SK-N-SH (cell line): ENCODE results near the gene CPSF6. TPM values are rescaled to one million over a fixed set of nuclear protein-coding genes. Genes with fewer than 3 reads are reported as not detected.

Experiments used
- CTCF ChIA-PET: fragments of 300-600, 350-600 bp; formaldehyde crosslinking; extraction: SDS; loops from one replicate; lab custom pipeline; 2021; lab: Yijun Ruan, JAX
- POLR2A ChIA-PET: fragments of 350-600 bp; sonication (Branson Sonifier 250); formaldehyde crosslinking; extraction: SDS; loops from one replicate; lab custom pipeline; 2020; ENCODE audit warnings: antibody characterized with exemption, inconsistent platforms; lab: Yijun Ruan, JAX
- DNase-seq: peaks from one replicate; pipeline ENCODE4 v3.0.0; 2012
- H2AFZ ChIP-seq: fragments of 200-600 bp; sonication (generic); 2 replicates; pipeline ENCODE4 v1.8.1; 2016; ENCODE audit warnings: antibody characterized with exemption, mild to moderate bottlenecking, low read depth
- H3F3A ChIP-seq: fragments of 200-600 bp; sonication (generic); replicated peaks from 2 replicates; pipeline ENCODE3; 2016; ENCODE audit warnings: antibody characterized with exemption, mild to moderate bottlenecking; ENCODE audit not compliant: insufficient read depth
- H3K27ac ChIP-seq, 2 experiments: fragments of 200-500 bp in 1 of 2; fragments of 200-600 bp in 1 of 2; sonication (Bioruptor generic) in 1 of 2; sonication (generic), shearing (Covaris generic) in 1 of 2; 2 replicates each; pipeline versions ENCODE4 v1.5.1 to v1.6.1; 2014 to 2016; ENCODE audit warnings: low read depth in 2 of 2, inconsistent platforms in 1 of 2, low read length in 1 of 2, mild to moderate bottlenecking in 1 of 2, mixed read lengths in 1 of 2
- H3K27me3 ChIP-seq: fragments of 200-600 bp; sonication (generic), shearing (Covaris generic); 2 replicates; pipeline ENCODE4 v1.6.1; 2016; ENCODE audit warnings: mixed run types; ENCODE audit not compliant: insufficient read depth
- H3K36me3 ChIP-seq, 2 experiments: fragments of 200-500 bp in 1 of 2; fragments of 200-600 bp in 1 of 2; sonication (Bioruptor generic) in 1 of 2; sonication (generic) in 1 of 2; replicated peaks in 1 of 2; 2 replicates each; pipeline versions ENCODE3 to v1.5.1; 2014 to 2016; ENCODE audit warnings: low read length in 1 of 2, mild to moderate bottlenecking in 1 of 2; ENCODE audit not compliant: insufficient read depth in 2 of 2, control insufficient read depth in 1 of 2
- H3K4me1 ChIP-seq, 2 experiments: fragments of 200-500 bp in 1 of 2; fragments of 200-600 bp in 1 of 2; sonication (Bioruptor generic) in 1 of 2; sonication (generic), shearing (Covaris generic) in 1 of 2; 2 replicates each; pipeline versions ENCODE4 v1.5.1 to v1.6.1; 2014 to 2016; ENCODE audit warnings: low read depth in 1 of 2, low read length in 1 of 2, mixed run types in 1 of 2; ENCODE audit not compliant: insufficient read depth in 2 of 2, control insufficient read depth in 1 of 2
- H3K4me2 ChIP-seq: fragments of 200-600 bp; sonication (generic), shearing (Covaris generic); 2 replicates; pipeline ENCODE4 v1.6.1; 2017; ENCODE audit warnings: mixed run types
- H3K4me3 ChIP-seq, 2 experiments: fragments of 200-500 bp in 1 of 2; fragments of 200-600 bp in 1 of 2; sonication (Bioruptor generic) in 1 of 2; sonication (generic), shearing (Covaris generic) in 1 of 2; 2 replicates each; pipeline versions ENCODE4 v1.5.1 to v1.8.1; 2014 to 2016; ENCODE audit warnings: low read depth in 2 of 2, inconsistent platforms in 1 of 2, low read length in 1 of 2, mild to moderate bottlenecking in 1 of 2, mixed read lengths in 1 of 2, moderate library complexity in 1 of 2
- H3K79me2 ChIP-seq: fragments of 200-600 bp; sonication (generic); 2 replicates; pipeline ENCODE4 v1.8.1; 2017; ENCODE audit warnings: mild to moderate bottlenecking; ENCODE audit not compliant: insufficient read depth
- H3K9ac ChIP-seq: fragments of 200-600 bp; sonication (generic); 2 replicates; pipeline ENCODE4 v1.6.1; 2017; ENCODE audit warnings: mixed run types
- H3K9me2 ChIP-seq: fragments of 200-600 bp; sonication (generic); 2 replicates; pipeline ENCODE4 v1.6.1; 2017; ENCODE audit warnings: mixed run types
- H3K9me3 ChIP-seq: fragments of 200-600 bp; sonication (generic); 2 replicates; pipeline ENCODE4 v1.6.1; 2017; ENCODE audit warnings: mixed run types, mild to moderate bottlenecking, moderate library complexity
- H4K20me1 ChIP-seq: fragments of 200-600 bp; sonication (generic); 2 replicates; pipeline ENCODE4 v1.6.1; 2017; ENCODE audit warnings: mild to moderate bottlenecking, mixed run types; ENCODE audit not compliant: insufficient read depth
- CHD2 ChIP-seq: fragments of 150-350 bp; IDR thresholded peaks from 2 replicates; pipeline ENCODE4 v1.6.1; 2018; ENCODE audit warnings: low read length; ENCODE audit not compliant: partially characterized antibody
- ELF1 ChIP-seq: IDR thresholded peaks from 2 replicates; pipeline ENCODE4 v1.4.0; 2012
- GATA2 ChIP-seq: sonication (generic); formaldehyde crosslinking; IDR thresholded peaks from 2 replicates; pipeline ENCODE4 v1.5.0; 2020; ENCODE audit warnings: mild to moderate bottlenecking, missing genetic modification reagents
- IRF3 ChIP-seq: fragments of 150-350 bp; IDR thresholded peaks from 2 replicates; pipeline ENCODE4 v1.6.1; 2016; ENCODE audit warnings: mild to moderate bottlenecking, low read depth, low read length
- JUND ChIP-seq: IDR thresholded peaks from 2 replicates; pipeline ENCODE4 v1.4.0; 2012
- MEF2A ChIP-seq: IDR thresholded peaks from 2 replicates; pipeline ENCODE4 v1.4.0; 2012; ENCODE audit warnings: low read depth, borderline replicate concordance
- MXI1 ChIP-seq: IDR thresholded peaks from 2 replicates; pipeline ENCODE4 v1.6.1; 2012; ENCODE audit warnings: mild to moderate bottlenecking, low read depth, low read length, improper control_type of control experiment
- POLR2AphosphoS5 ChIP-seq: IDR thresholded peaks from 2 replicates; pipeline ENCODE4 v1.6.1; 2012; ENCODE audit warnings: low read depth, low read length
- SMC3 ChIP-seq: IDR thresholded peaks from 2 replicates; pipeline ENCODE4 v1.6.1; 2012; ENCODE audit warnings: low read depth, low read length, improper control_type of control experiment
- USF1 ChIP-seq: IDR thresholded peaks from 2 replicates; pipeline ENCODE4 v1.4.0; 2012; ENCODE audit warnings: low read depth, borderline replicate concordance
- YY1 ChIP-seq: IDR thresholded peaks from 2 replicates; pipeline ENCODE4 v1.4.0; 2012; ENCODE audit warnings: low read depth, mild to moderate bottlenecking
- WGBS: methylation state at CpG from one replicate; pipeline ENCODE4 v1.1.6; 2017; ENCODE audit warnings: low lambda C conversion rate; 5-methylcytosine and 5-hydroxymethylcytosine counted together
- polyA plus RNA-seq, 3 experiments: library from polyadenylated mRNA; depleted of rRNA; stranded (reverse); fragments of >200 nt; gene quantifications; 2 replicates each; pipeline ENCODE4 v1.2.3, GENCODE V29; 2012

Gene CPSF6
- polyA plus RNA-seq, 1 of the 3 experiments (the other 2 are of a cell fraction): 84.1 TPM

- TF ChIP-seq CHD2: no peak
- TF ChIP-seq, all 33 proteins: peak for 0
Observed at GRCh38 chr12:69243099-69244084, 4.0 kb downstream of the CPSF6 start (continued).

- CTCF ChIA-PET: interaction anchor here (1.1 to 1.8 kb wide), 3 partner anchors 9 to 44 kb away, joined by 3 to 6 read pairs (median 4); no protein-coding TSS in a partner anchor
- POLR2A ChIA-PET: no interaction called here
Observed at GRCh38 chr12:69247268-69248018, 8.1 kb downstream of the CPSF6 start.

GRCh38 chr12:69252033-69252432 is 12.7 kb downstream of the CPSF6 start:
- Histone ChIP-seq H3K9ac (no peak overlapping the region), H3K9me2 (peaks cover 3% of the 10 kb centered on the region; the same call in 1 of the 2 replicates), H3K79me2 (peaks cover 98% of the 10 kb centered on the region), H2AFZ (no peak overlapping the region), H3K27ac (peak overlapping the region in 1 of 2 experiments; percentile 29; a peak in 1 of 4 replicates), H3K4me3 (no peak overlapping the region), H3K27me3 (no peaks in the 10 kb centered on the region), H3F3A (peaks cover 18% of the 10 kb centered on the region), H4K20me1 (peaks cover 73% of the 10 kb centered on the region), H3K4me2 (no peak overlapping the region), H3K9me3 (no peaks in the 10 kb centered on the region), H3K36me3 (peaks cover 47 to 57% of the 10 kb centered on the region in 2 experiments), H3K4me1 (peaks cover 2 to 5% of the 10 kb centered on the region in 2 experiments; a peak in 2 of 4 replicates)
- CTCF ChIA-PET: interaction anchor here (1.3 to 3.9 kb wide), 3 partner anchors 10 to 96 kb away, joined by 5 to 29 read pairs (median 15); no protein-coding TSS in a partner anchor
- WGBS: 47% methylated on average over 1 of the region's 1 CpG
- TF ChIP-seq GATA2 (CRISPR knock-in tag): no peak
- no peak for TF ChIP-seq MEF2A
- no peak for TF ChIP-seq POLR2AphosphoS5
- no peak for TF ChIP-seq ELF1
- TF ChIP-seq YY1: no peak
- TF ChIP-seq IRF3: no peak
- TF ChIP-seq SMC3: no peak
- no peak for TF ChIP-seq MXI1
- POLR2A ChIA-PET: no interaction called here
- DNase-seq: no peak

More at GRCh38 chr12:69247268-69248018, 8.1 kb downstream of the CPSF6 start:
- H3K27ac ChIP-seq: no peak overlapping the region
- H3K27me3 ChIP-seq: no peaks in the 10 kb centered on the region
- H3K9me2 ChIP-seq: no peaks in the 10 kb centered on the region
- peaks cover 100% of the 10 kb centered on the region for H3K79me2 ChIP-seq
- H3K4me3 ChIP-seq: no peak overlapping the region
- TF ChIP-seq JUND: no peak
- no peak for TF ChIP-seq MEF2A
- no peak for TF ChIP-seq SMC3
- no peak for TF ChIP-seq USF1
- no peak for TF ChIP-seq CHD2
- TF ChIP-seq YY1: no peak
- TF ChIP-seq MXI1: no peak
- H3K9me3 ChIP-seq: no peaks in the 10 kb centered on the region
- no peak overlapping the region for H3K4me2 ChIP-seq
- peaks cover 93% of the 10 kb centered on the region for H4K20me1 ChIP-seq
- peaks cover 9% of the 10 kb centered on the region for H3F3A ChIP-seq
- WGBS: 94% methylated on average over 3 of the region's 3 CpGs
- H3K36me3 ChIP-seq: peaks cover 19 to 36% of the 10 kb centered on the region in 2 experiments
- H3K4me1 ChIP-seq: peaks cover 6 to 10% of the 10 kb centered on the region in 2 experiments; a peak in 3 of 4 replicates
- no peak for DNase-seq
- no peak overlapping the region for H2AFZ ChIP-seq
- H3K9ac ChIP-seq: no peak overlapping the region
